ENCODE measurements around the gene CYP8B1. TPM values are rescaled to one million over a fixed set of nuclear protein-coding genes. Genes with fewer than 3 reads are reported as not detected.

CYP8B1 gene
- total RNA-seq, 1 donor from 2014 or later, result not detected

DNA sequence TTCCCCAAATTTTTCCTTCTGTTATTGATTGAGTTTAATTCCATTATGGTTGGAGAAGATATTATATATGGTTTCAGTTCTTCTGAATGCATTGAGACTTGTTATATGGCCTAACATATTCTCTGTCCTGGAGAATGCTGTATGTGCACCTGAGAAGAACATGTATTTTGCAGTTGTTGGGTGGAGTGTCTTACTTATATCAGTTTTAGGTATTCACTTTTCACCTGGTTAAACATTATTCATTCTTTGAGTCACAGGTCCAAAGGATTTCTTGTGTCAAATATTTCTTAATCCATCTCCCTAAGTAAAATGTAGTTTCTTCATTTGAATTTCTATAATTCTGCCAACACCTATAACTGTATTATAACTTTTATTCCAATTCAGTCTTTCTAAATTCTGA lies 48.7 kb downstream of the CYP8B1 start:
- Mint-ChIP-seq H3K27me3 (ENCODE audit: unreplicated experiment) (peaks cover 67% of the 10 kb centered on the region), H3K4me3 (ENCODE audit: unreplicated experiment) (no peak overlapping the region), H3K36me3 (ENCODE audit: unreplicated experiment) (no peaks in the 10 kb centered on the region), H3K27ac (ENCODE audit: unreplicated experiment) (no peak overlapping the region), H3K9me3 (ENCODE audit: unreplicated experiment) (no peaks in the 10 kb centered on the region), H3K4me1 (ENCODE audit: unreplicated experiment) (peaks cover 4% of the 10 kb centered on the region)
- no peak for DNase-seq (ENCODE audit: extremely low spot score, unreplicated experiment)
- TF ChIP-seq, protein P1, sequence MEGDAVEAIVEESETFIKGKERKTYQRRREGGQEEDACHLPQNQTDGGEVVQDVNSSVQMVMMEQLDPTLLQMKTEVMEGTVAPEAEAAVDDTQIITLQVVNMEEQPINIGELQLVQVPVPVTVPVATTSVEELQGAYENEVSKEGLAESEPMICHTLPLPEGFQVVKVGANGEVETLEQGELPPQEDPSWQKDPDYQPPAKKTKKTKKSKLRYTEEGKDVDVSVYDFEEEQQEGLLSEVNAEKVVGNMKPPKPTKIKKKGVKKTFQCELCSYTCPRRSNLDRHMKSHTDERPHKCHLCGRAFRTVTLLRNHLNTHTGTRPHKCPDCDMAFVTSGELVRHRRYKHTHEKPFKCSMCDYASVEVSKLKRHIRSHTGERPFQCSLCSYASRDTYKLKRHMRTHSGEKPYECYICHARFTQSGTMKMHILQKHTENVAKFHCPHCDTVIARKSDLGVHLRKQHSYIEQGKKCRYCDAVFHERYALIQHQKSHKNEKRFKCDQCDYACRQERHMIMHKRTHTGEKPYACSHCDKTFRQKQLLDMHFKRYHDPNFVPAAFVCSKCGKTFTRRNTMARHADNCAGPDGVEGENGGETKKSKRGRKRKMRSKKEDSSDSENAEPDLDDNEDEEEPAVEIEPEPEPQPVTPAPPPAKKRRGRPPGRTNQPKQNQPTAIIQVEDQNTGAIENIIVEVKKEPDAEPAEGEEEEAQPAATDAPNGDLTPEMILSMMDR (IDR thresholded peaks at IDR 0.05), result no peak

DNA sequence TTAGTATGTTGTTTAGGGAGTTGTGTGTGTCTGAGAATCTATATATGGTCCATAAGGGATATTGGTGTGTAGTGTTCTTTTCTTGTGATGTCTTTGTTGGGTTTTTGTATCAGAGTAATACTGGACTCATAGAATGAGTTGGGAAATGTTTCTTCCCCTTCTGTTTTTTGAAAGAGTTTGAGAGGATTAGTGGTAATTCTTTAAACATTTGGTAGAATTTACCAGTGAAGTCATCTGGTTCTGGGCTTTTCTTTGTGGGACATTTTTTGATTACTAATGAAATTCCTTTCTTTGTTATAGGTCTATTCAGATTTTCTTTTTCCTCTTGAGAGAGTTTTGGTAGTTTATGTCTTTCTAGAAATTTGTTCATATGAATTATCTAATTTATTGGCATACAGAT lies 49.5 kb downstream of the CYP8B1 start:
- Mint-ChIP-seq H3K27ac (ENCODE audit: unreplicated experiment) (no peak overlapping the region), H3K27me3 (ENCODE audit: unreplicated experiment) (peaks cover 60% of the 10 kb centered on the region), H3K4me3 (ENCODE audit: unreplicated experiment) (no peak overlapping the region), H3K9me3 (ENCODE audit: unreplicated experiment) (no peaks in the 10 kb centered on the region), H3K36me3 (ENCODE audit: unreplicated experiment) (no peaks in the 10 kb centered on the region), H3K4me1 (ENCODE audit: unreplicated experiment) (peaks cover 4% of the 10 kb centered on the region)
- DNase-seq (ENCODE audit: extremely low spot score, unreplicated experiment), result no peak
- TF ChIP-seq, protein P1 (IDR thresholded peaks at IDR 0.05), result no peak

DNA sequence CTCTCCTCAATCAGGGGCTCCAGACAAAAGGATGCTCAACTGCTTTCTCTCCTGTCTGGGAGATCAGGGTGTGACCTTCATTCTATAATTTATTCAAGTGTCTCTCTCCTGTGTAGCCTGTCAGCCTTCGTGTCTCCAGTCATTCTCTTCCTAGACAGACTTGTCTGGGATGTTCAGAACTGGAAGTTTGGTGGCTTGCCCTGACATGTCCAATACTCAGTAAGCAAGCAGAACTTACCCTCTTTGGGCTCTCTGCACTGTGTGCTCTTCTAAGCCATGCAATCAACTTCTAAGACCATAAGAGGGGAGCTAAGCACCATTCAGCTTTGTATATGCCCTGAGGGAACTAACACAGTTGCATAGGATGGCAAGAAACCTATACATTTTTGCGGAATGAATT lies 52.3 kb downstream of the CYP8B1 start:
- H3K27me3 Mint-ChIP-seq (ENCODE audit: unreplicated experiment), result peaks cover 50% of the 10 kb centered on the region
- H3K27ac Mint-ChIP-seq (ENCODE audit: unreplicated experiment), result no peak overlapping the region
- peaks cover 4% of the 10 kb centered on the region for H3K4me1 Mint-ChIP-seq (ENCODE audit: unreplicated experiment)
- H3K9me3 Mint-ChIP-seq (ENCODE audit: unreplicated experiment), result no peaks in the 10 kb centered on the region
- TF ChIP-seq, protein P1 (IDR thresholded peaks at IDR 0.05), result no peak
- no peak for DNase-seq (ENCODE audit: extremely low spot score, unreplicated experiment)
- no peaks in the 10 kb centered on the region for H3K36me3 Mint-ChIP-seq (ENCODE audit: unreplicated experiment)
- no peak overlapping the region for H3K4me3 Mint-ChIP-seq (ENCODE audit: unreplicated experiment)

DNA sequence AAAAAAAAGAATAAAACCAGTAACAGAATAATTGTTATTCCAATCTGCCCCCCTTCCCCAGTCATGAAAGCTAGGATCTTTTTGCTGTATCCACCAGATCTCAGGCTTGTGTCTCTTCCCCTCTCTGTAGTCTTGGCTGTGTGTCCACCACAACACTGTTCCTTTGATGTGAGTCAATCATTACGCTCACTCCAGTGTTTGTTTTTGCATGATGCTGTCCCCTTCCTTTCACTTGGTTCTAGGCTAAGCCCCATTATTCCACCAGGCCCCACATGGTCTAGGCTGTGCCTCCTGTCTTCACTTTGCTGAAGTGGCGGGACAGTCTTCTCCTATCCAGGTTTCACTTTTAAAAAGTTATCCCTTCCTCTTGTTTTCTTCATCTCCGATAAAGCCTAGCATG lies 52.9 kb downstream of the CYP8B1 start:
- TF ChIP-seq, protein P1 (IDR thresholded peaks at IDR 0.05), result no peak
- H3K4me3 Mint-ChIP-seq (ENCODE audit: unreplicated experiment), result no peak overlapping the region
- H3K36me3 Mint-ChIP-seq (ENCODE audit: unreplicated experiment), result no peaks in the 10 kb centered on the region
- peaks cover 4% of the 10 kb centered on the region for H3K4me1 Mint-ChIP-seq (ENCODE audit: unreplicated experiment)
- H3K27ac Mint-ChIP-seq (ENCODE audit: unreplicated experiment), result no peak overlapping the region
- no peaks in the 10 kb centered on the region for H3K9me3 Mint-ChIP-seq (ENCODE audit: unreplicated experiment)
- DNase-seq (ENCODE audit: extremely low spot score, unreplicated experiment), result no peak
- H3K27me3 Mint-ChIP-seq (ENCODE audit: unreplicated experiment), result peaks cover 48% of the 10 kb centered on the region

Other genes starting within 250 kb of the CYP8B1 start
- gene ZBTB47, start 222.2 kb downstream of the CYP8B1 start, total RNA-seq, result 26.7 and 29.2 TPM in 2 replicates
- gene KLHL40, start 190.3 kb downstream of the CYP8B1 start, total RNA-seq, result not detected in 2 replicates
- not detected in 2 replicates for gene HHATL, start 173.1 kb downstream of the CYP8B1 start, total RNA-seq
- 0.30 TPM in 1 of 2 replicates, not detected in the other for gene CCDC13, start 102.6 kb downstream of the CYP8B1 start, total RNA-seq
- gene HIGD1A, start 71.4 kb downstream of the CYP8B1 start, total RNA-seq, result 63.8 and 66.1 TPM in 2 replicates
- 0.19 and 0.24 TPM in 2 replicates for gene ACKR2, start 66.4 kb downstream of the CYP8B1 start, total RNA-seq
- gene ZNF662, start 30.3 kb upstream of the CYP8B1 start, total RNA-seq, result not detected in 2 replicates
- gene GASK1A, start 103.4 kb upstream of the CYP8B1 start, total RNA-seq, result not detected in 2 replicates
- gene POMGNT2, start 230.2 kb upstream of the CYP8B1 start, total RNA-seq, result 16.1 and 18.5 TPM in 2 replicates